ENCODE results near the gene SPI1.

Gene SPI1

GRCh38 chr11:47354913-47355282, 23.4 kb downstream of the SPI1 start:
- H3K4me3 ChIP-seq = peak overlapping the region; percentile 78
- no peak overlapping the region for H3K9ac ChIP-seq (ENCODE audit: insufficient read length)
- H3K36me3 ChIP-seq (ENCODE audit: insufficient read depth, low read length) = no peaks in the 10 kb centered on the region
- no peak overlapping the region for H3K27ac ChIP-seq
- TF ChIP-seq POLR2AphosphoS5 (IDR thresholded peaks at IDR 0.05; ENCODE audit: borderline replicate concordance, low read depth, low read length) (no peak), FOXP2 (optimal IDR thresholded peaks at IDR 0.05; ENCODE audit: control extremely low read depth, extremely low read length, insufficient read depth) (no peak), EZH2 (IDR thresholded peaks at IDR 0.05) (no peak)
- H3K9me3 ChIP-seq (ENCODE audit: low read depth, low read length) = no peaks in the 10 kb centered on the region
- DNase-seq (ENCODE audit: low read depth, low spot score) = no peak

GRCh38 chr11:47353978-47354774, 24.2 kb downstream of the SPI1 start:
- TF ChIP-seq POLR2AphosphoS5 (IDR thresholded peaks at IDR 0.05; ENCODE audit: borderline replicate concordance, low read depth, low read length) (no peak), FOXP2 (optimal IDR thresholded peaks at IDR 0.05; ENCODE audit: control extremely low read depth, extremely low read length, insufficient read depth) (no peak), EZH2 (IDR thresholded peaks at IDR 0.05) (no peak)
- Histone ChIP-seq H3K9ac (ENCODE audit: insufficient read length) (no peak overlapping the region), H3K27ac (no peak overlapping the region), H3K4me3 (no peak overlapping the region), H3K9me3 (ENCODE audit: low read depth, low read length) (no peaks in the 10 kb centered on the region), H3K36me3 (ENCODE audit: insufficient read depth, low read length) (no peaks in the 10 kb centered on the region)
- no peak for DNase-seq (ENCODE audit: low read depth, low spot score)

GRCh38 chr11:47352556-47352955, 25.8 kb downstream of the SPI1 start, which contains the start of gene MYBPC3:
Gene MYBPC3, minus strand, starts transcription at chr11:47352702. Its CDS starts 55 bp downstream, at chr11:47352647.
- H3K4me3 ChIP-seq = no peak within 1 kb of the TSS
- no peaks in the 10 kb centered on the region for H3K9me3 ChIP-seq (ENCODE audit: low read depth, low read length)
- no peak for DNase-seq (ENCODE audit: low read depth, low spot score)
- no peak within 1 kb of the TSS for H3K9ac ChIP-seq (ENCODE audit: insufficient read length)
- H3K36me3 ChIP-seq (ENCODE audit: insufficient read depth, low read length) = no peaks in the 10 kb centered on the region
- H3K27ac ChIP-seq = no peak within 1 kb of the TSS
- TF ChIP-seq EZH2 (IDR thresholded peaks at IDR 0.05) (no peak), FOXP2 (optimal IDR thresholded peaks at IDR 0.05; ENCODE audit: control extremely low read depth, extremely low read length, insufficient read depth) (no peak), POLR2AphosphoS5 (IDR thresholded peaks at IDR 0.05; ENCODE audit: borderline replicate concordance, low read depth, low read length) (no peak)

GRCh38 chr11:47351156-47352126, 26.9 kb downstream of the SPI1 start:
- H3K36me3 ChIP-seq (ENCODE audit: insufficient read depth, low read length) = no peaks in the 10 kb centered on the region
- no peaks in the 10 kb centered on the region for H3K9me3 ChIP-seq (ENCODE audit: low read depth, low read length)
- no peak overlapping the region for H3K27ac ChIP-seq
- H3K4me3 ChIP-seq = no peak overlapping the region
- TF ChIP-seq FOXP2 (optimal IDR thresholded peaks at IDR 0.05; ENCODE audit: control extremely low read depth, extremely low read length, insufficient read depth) = no peak
- TF ChIP-seq EZH2 (IDR thresholded peaks at IDR 0.05) = no peak
- no peak for TF ChIP-seq POLR2AphosphoS5 (IDR thresholded peaks at IDR 0.05; ENCODE audit: borderline replicate concordance, low read depth, low read length)
- no peak overlapping the region for H3K9ac ChIP-seq (ENCODE audit: insufficient read length)
- no peak for DNase-seq (ENCODE audit: low read depth, low spot score)

- Histone ChIP-seq H3K27ac (no peak overlapping the region), H3K9me3 (ENCODE audit: low read depth, low read length) (no peaks in the 10 kb centered on the region), H3K4me3 (no peak overlapping the region), H3K9ac (ENCODE audit: insufficient read length) (no peak overlapping the region), H3K36me3 (ENCODE audit: insufficient read depth, low read length) (no peaks in the 10 kb centered on the region)
- TF ChIP-seq FOXP2 (optimal IDR thresholded peaks at IDR 0.05; ENCODE audit: control extremely low read depth, extremely low read length, insufficient read depth) = no peak
- no peak for TF ChIP-seq POLR2AphosphoS5 (IDR thresholded peaks at IDR 0.05; ENCODE audit: borderline replicate concordance, low read depth, low read length)
- TF ChIP-seq EZH2 (IDR thresholded peaks at IDR 0.05) = no peak
- DNase-seq (ENCODE audit: low read depth, low spot score) = no peak
These were observed 28.0 kb downstream of the SPI1 start for GRCh38 chr11:47350315-47350714.

- no peak for TF ChIP-seq FOXP2 (optimal IDR thresholded peaks at IDR 0.05; ENCODE audit: control extremely low read depth, extremely low read length, insufficient read depth)
- TF ChIP-seq EZH2 (IDR thresholded peaks at IDR 0.05) = no peak
- TF ChIP-seq POLR2AphosphoS5 (IDR thresholded peaks at IDR 0.05; ENCODE audit: borderline replicate concordance, low read depth, low read length) = no peak
- H3K9me3 ChIP-seq (ENCODE audit: low read depth, low read length) = no peaks in the 10 kb centered on the region
- no peak overlapping the region for H3K9ac ChIP-seq (ENCODE audit: insufficient read length)
- no peak overlapping the region for H3K27ac ChIP-seq
- no peak overlapping the region for H3K4me3 ChIP-seq
- H3K36me3 ChIP-seq (ENCODE audit: insufficient read depth, low read length) = no peaks in the 10 kb centered on the region
- DNase-seq (ENCODE audit: low read depth, low spot score) = no peak
These were observed 28.7 kb downstream of the SPI1 start for GRCh38 chr11:47349521-47350095.

GRCh38 chr11:47348859-47349258, 29.5 kb downstream of the SPI1 start:
- Histone ChIP-seq H3K4me3 (no peak overlapping the region), H3K27ac (no peak overlapping the region), H3K36me3 (ENCODE audit: insufficient read depth, low read length) (no peaks in the 10 kb centered on the region), H3K9ac (ENCODE audit: insufficient read length) (no peak overlapping the region), H3K9me3 (ENCODE audit: low read depth, low read length) (no peaks in the 10 kb centered on the region)
- DNase-seq (ENCODE audit: low read depth, low spot score) = peak; percentile 35
- TF ChIP-seq POLR2AphosphoS5 (IDR thresholded peaks at IDR 0.05; ENCODE audit: borderline replicate concordance, low read depth, low read length) = no peak

Data from SK-N-MC (cell line).